Uterus (tissue), 4 donors: Measurements from ENCODE around the gene AP1S1. TPM values are rescaled to one million over a fixed set of nuclear protein-coding genes. Genes with fewer than 3 reads are reported as not detected.

Experiments
- DNase-seq, 2 donors: peaks; one replicate each; pipeline ENCODE4 v3.0.0-alpha.2; 2019 to 2020
- H3K27ac ChIP-seq, 2 donors: fragments of 200-600 bp; sonication (generic); 1 replicate in 1 of 2; 2 replicates in 1 of 2; pipeline ENCODE4 v1.5.1; 2016 to 2018
- H3K27me3 ChIP-seq, 2 donors: fragments of 200-600 bp; sonication (generic); one replicate each; pipeline ENCODE4 v1.5.1; 2018 to 2019; ENCODE audit warnings: control low read depth in 1 of 2
- H3K36me3 ChIP-seq, 2 donors: fragments of 200-600 bp; sonication (generic); one replicate each; pipeline ENCODE4 v1.5.1; 2019; ENCODE audit warnings: control low read depth in 1 of 2
- H3K4me1 ChIP-seq, 2 donors: fragments of 200-600 bp; sonication (generic); one replicate each; pipeline ENCODE4 v1.5.1; 2018 to 2019; ENCODE audit warnings: control low read depth in 1 of 2
- H3K4me3 ChIP-seq, 2 donors: fragments of 200-600 bp; sonication (generic); 1 replicate in 1 of 2; 2 replicates in 1 of 2; pipeline ENCODE4 v1.5.1; 2018 to 2019; ENCODE audit warnings: mild to moderate bottlenecking in 1 of 2
- H3K9me3 ChIP-seq, 2 donors: fragments of 200-600 bp; sonication (generic); one replicate each; pipeline ENCODE4 v1.5.1; 2019; ENCODE audit warnings: control low read depth in 1 of 2
- POLR2A ChIP-seq, 2 donors: fragments of 450-650 bp; IDR thresholded peaks; one replicate each; pipeline ENCODE4 v1.6.1; 2016; ENCODE audit warnings: antibody characterized with exemption in 2 of 2, mild to moderate bottlenecking in 1 of 2, moderate library complexity in 1 of 2
- intact Hi-C: fragments of 100-400 bp; cut with DNase I; formaldehyde crosslinking; loops from one replicate; pipeline ENCODE4 v1.15.1; 2023; ENCODE audit warnings: low total_unique reads
- total RNA-seq, 4 donors: library from RNA; depleted of rRNA in 3 of 4; stranded (reverse); fragments of >200 nt in 3 of 4; gene quantifications; one replicate each; pipeline versions ENCODE4 v1.1.0 to v1.2.4, GENCODE V29; 2014 to 2023
- TF ChIP-seq, protein P1 (sequence below), 4 experiments: fragments of 200-600 bp in 2 of 4; fragments of 450-650 bp in 2 of 4; sonication (generic) in 2 of 4; IDR thresholded peaks; one replicate each; pipeline ENCODE4 v1.5.1; 2016 to 2019; ENCODE audit warnings: antibody characterized with exemption in 4 of 4, mild to moderate bottlenecking in 2 of 4, moderate library complexity in 1 of 4
- donor health status: DM: yes; HTN: yes; CAD: no.

The AP1S1 gene
- total RNA-seq, 4 donors from 2014 or later: 9.2 to 59.6 (median 30.2) TPM

GRCh38 chr7:101185258-101185839 lies 31.1 kb downstream of the AP1S1 start:
- no peak for DNase-seq
- TF ChIP-seq, protein P1, sequence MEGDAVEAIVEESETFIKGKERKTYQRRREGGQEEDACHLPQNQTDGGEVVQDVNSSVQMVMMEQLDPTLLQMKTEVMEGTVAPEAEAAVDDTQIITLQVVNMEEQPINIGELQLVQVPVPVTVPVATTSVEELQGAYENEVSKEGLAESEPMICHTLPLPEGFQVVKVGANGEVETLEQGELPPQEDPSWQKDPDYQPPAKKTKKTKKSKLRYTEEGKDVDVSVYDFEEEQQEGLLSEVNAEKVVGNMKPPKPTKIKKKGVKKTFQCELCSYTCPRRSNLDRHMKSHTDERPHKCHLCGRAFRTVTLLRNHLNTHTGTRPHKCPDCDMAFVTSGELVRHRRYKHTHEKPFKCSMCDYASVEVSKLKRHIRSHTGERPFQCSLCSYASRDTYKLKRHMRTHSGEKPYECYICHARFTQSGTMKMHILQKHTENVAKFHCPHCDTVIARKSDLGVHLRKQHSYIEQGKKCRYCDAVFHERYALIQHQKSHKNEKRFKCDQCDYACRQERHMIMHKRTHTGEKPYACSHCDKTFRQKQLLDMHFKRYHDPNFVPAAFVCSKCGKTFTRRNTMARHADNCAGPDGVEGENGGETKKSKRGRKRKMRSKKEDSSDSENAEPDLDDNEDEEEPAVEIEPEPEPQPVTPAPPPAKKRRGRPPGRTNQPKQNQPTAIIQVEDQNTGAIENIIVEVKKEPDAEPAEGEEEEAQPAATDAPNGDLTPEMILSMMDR (IDR thresholded peaks at IDR 0.05): no peak
- no peak for TF ChIP-seq POLR2A (IDR thresholded peaks at IDR 0.05)
- H3K4me1 ChIP-seq: no peaks in the 10 kb centered on the region
- no peaks in the 10 kb centered on the region for H3K36me3 ChIP-seq
- intact Hi-C loops: no loop called here
- no peaks in the 10 kb centered on the region for H3K9me3 ChIP-seq
- no peak overlapping the region for H3K4me3 ChIP-seq
- peaks cover 5 to 13% of the 10 kb centered on the region in 2 donors for H3K27me3 ChIP-seq
- no peak overlapping the region for H3K27ac ChIP-seq

GRCh38 chr7:101186194-101186593 lies 31.9 kb downstream of the AP1S1 start:
- peaks cover under 1 to 4% of the 10 kb centered on the region in 2 donors for H3K27me3 ChIP-seq
- intact Hi-C loops: no loop called here
- H3K36me3 ChIP-seq: no peaks in the 10 kb centered on the region
- H3K9me3 ChIP-seq: no peaks in the 10 kb centered on the region
- H3K4me3 ChIP-seq: no peak overlapping the region
- H3K27ac ChIP-seq: no peak overlapping the region
- H3K4me1 ChIP-seq: no peaks in the 10 kb centered on the region
- no peak for TF ChIP-seq POLR2A (IDR thresholded peaks at IDR 0.05)
- TF ChIP-seq, protein P1 (IDR thresholded peaks at IDR 0.05): no peak
- no peak for DNase-seq

DNA sequence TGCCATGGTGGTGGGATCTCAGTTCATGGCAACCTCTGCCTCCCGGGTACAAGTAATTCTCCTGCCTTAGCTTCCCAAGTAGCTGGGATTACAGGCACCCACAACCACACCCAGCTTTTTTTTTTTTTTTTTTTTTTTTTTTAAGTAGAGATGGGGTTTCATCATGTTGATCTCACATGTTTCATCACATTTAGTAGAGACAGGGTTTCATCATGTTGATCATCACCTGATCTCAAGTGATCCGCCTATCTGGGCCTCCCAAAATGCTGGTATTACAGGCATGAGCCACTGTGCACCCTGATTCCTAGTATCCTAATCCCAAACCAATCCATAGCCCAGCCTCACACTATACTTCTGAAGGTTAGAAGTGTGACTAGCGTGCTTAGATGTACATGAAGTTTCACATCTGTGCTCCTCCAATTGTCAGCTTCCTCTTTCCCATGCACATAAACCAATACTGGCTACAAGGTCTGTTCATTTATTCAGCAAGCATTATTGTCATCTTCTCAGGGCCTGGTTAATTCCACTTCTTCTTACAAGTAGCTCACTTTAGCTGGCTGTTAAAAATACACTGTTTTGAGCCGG lies 32.7 kb downstream of the AP1S1 start:
- H3K27ac ChIP-seq: no peak overlapping the region
- DNase-seq: no peak
- H3K4me1 ChIP-seq: no peaks in the 10 kb centered on the region
- intact Hi-C loops: no loop called here
- H3K4me3 ChIP-seq: no peak overlapping the region
- H3K27me3 ChIP-seq: no peaks in the 10 kb centered on the region
- no peaks in the 10 kb centered on the region for H3K9me3 ChIP-seq
- no peaks in the 10 kb centered on the region for H3K36me3 ChIP-seq
- no peak for TF ChIP-seq POLR2A (IDR thresholded peaks at IDR 0.05)
- TF ChIP-seq, protein P1 (IDR thresholded peaks at IDR 0.05): no peak

DNA sequence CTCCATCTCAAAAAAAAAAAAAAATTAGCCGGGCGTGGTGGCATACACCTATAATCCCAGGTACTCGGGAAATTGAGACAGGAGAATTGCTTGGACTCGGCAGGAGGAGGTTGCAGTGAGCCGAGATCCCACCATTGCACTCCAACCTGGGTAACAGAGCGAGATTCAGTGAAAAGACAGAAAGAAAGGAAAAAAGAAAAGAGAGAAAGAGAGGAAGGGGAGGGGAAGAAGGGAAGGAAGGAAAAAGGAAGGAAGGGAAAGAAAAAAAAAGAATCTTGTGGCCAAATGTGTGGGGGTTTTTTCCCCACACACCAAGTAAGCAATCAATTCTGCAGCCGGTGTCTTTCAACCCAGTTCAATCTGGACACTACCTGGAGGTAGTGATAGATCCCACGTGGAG lies 34.8 kb downstream of the AP1S1 start:
- Histone ChIP-seq H3K9me3 (no peaks in the 10 kb centered on the region), H3K4me1 (no peaks in the 10 kb centered on the region), H3K4me3 (no peak overlapping the region), H3K27ac (no peak overlapping the region), H3K36me3 (no peaks in the 10 kb centered on the region), H3K27me3 (no peaks in the 10 kb centered on the region)
- DNase-seq: no peak
- TF ChIP-seq, protein P1 (IDR thresholded peaks at IDR 0.05): no peak
- TF ChIP-seq POLR2A (IDR thresholded peaks at IDR 0.05): no peak
- intact Hi-C loops: no loop called here

DNA sequence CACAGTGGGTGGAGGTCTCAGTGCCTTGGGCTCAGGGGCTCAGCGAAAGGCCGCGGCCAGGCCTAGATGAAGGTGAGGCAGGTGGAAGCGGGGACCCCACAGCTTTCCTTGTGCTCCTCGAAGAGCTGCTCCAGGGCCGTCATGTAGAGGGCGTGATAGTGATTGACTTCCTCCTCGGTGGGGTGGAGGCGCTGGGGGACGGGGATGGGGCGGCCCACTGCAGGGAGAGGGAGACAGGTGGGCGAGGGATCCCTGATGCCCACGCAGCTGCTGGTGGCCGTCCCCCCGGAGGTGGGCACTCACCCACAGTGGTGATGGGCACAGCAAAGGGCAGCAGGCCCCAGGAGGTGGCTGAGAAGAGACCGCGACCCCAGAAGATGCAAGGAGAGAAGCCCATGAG lies 41.6 kb downstream of the AP1S1 start:
- DNase-seq: no peak
- intact Hi-C loops: no loop called here
- TF ChIP-seq, protein P1 (IDR thresholded peaks at IDR 0.05): no peak
- TF ChIP-seq POLR2A (IDR thresholded peaks at IDR 0.05): no peak
- no peak overlapping the region for H3K4me3 ChIP-seq
- H3K36me3 ChIP-seq: no peaks in the 10 kb centered on the region
- no peak overlapping the region for H3K27ac ChIP-seq
- no peaks in the 10 kb centered on the region for H3K9me3 ChIP-seq
- no peaks in the 10 kb centered on the region for H3K4me1 ChIP-seq
- H3K27me3 ChIP-seq: no peaks in the 10 kb centered on the region
